ENCODE data around the gene IL34.
"Not testable (repeated sequence)": the region's sequence is repeated elsewhere in the genome, so short reads cannot be mapped to it uniquely, and the experiment has no call there.

The IL34 gene

DNA sequence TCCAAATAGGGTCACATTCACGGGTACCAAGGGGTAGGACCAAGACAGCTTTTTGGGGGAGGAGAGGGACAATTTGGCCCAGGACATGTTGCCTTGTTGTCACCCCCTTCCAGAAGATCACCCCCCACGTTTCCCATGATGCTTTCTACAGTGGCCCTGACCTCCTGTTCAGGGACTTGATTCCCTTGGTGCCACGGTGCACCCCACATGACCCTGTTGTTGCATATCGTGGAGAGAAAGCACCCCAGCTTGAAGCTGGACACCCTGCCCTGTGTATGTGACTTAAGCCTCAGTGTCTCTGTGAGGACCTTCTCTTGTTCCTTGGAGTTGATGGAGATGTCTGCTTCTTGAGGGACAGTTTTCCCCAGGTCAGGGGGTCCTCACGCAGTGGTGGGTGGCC, 12.6 kb downstream of the IL34 start:
- DNase-seq (ENCODE audit: low spot score) = no peak

DNA sequence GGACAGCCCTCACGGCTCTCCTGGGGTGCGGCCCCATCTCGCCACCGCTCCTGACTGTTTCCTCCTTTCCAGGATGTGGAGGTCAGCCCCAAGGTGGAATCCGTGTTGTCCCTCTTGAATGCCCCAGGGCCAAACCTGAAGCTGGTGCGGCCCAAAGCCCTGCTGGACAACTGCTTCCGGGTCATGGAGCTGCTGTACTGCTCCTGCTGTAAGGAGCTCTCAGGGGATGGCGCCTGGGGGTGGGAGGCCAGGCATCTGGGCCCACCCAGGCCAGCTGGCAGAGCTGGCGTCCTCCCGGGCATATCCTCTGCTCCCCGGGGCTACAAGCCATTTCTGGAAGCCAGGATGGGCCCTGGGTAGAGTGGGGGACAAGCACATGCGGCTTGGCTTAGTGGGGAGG, 13.2 kb downstream of the IL34 start:
- no peak for DNase-seq (ENCODE audit: low spot score)

DNA sequence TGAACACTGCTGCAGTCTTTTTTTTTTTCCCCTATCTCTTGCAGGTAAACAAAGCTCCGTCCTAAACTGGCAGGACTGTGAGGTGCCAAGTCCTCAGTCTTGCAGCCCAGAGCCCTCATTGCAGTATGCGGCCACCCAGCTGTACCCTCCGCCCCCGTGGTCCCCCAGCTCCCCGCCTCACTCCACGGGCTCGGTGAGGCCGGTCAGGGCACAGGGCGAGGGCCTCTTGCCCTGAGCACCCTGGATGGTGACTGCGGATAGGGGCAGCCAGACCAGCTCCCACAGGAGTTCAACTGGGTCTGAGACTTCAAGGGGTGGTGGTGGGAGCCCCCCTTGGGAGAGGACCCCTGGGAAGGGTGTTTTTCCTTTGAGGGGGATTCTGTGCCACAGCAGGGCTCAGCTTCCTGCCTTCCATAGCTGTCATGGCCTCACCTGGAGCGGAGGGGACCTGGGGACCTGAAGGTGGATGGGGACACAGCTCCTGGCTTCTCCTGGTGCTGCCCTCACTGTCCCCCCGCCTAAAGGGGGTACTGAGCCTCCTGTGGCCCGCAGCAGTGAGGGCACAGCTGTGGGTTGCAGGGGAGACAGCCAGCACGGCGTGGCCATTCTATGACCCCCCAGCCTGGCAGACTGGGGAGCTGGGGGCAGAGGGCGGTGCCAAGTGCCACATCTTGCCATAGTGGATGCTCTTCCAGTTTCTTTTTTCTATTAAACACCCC, 13.8 kb downstream of the IL34 start:
- DNase-seq (ENCODE audit: low spot score) = no peak

DNA sequence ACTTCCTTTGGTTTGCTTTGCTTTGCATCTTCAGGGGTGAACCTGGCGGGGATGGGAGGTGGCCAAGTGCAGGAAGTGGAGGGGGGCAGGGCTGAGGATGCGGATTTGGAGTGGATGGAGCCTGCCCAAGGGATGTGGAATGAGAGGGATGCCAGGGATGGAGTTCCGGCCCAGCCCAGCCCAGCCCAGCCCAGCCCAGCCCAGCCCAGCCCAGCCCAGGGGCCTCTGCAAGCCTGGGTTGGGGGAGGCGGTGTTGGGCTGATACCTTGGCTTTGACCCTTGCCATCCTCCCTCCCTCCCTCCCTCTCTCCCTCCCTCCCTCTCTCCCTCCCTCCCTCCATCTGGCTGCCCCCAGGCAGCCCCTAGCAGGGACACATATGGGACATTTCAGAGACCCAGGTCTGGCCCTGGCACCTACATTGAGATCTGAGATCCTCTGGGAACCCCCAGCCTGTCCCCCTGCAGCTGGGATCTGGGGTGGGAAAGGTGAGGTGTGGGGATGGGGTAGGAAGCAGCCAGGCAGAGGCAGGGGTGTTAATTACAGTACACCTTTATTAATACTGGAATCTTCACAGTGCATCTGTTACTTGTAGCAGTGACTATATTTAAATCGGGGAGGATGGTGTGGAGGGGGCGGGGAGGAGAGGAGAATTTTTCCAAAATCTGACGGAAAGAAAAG, 14.5 kb downstream of the IL34 start:
- DNase-seq (ENCODE audit: low spot score) = no peak

DNA sequence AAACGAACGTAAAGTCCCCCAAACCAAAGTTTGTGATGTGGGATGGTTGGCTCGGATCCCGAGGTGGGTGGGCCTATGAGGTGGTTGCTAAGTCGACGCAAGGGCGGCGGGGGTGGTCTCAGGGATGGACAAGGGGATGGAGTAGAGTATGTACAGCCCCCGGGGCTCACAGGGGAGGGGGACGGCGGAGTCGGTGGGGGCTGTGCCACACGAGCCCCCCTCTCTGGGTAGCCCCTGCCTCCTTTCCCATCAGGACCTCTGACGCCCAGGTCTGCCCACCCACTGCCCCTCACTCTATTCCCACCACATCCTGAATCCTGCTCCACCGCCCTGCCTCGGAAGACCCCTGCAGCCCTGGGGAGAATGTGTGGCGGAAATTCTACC, 15.2 kb downstream of the IL34 start:
- no peak for DNase-seq (ENCODE audit: low spot score)

DNA sequence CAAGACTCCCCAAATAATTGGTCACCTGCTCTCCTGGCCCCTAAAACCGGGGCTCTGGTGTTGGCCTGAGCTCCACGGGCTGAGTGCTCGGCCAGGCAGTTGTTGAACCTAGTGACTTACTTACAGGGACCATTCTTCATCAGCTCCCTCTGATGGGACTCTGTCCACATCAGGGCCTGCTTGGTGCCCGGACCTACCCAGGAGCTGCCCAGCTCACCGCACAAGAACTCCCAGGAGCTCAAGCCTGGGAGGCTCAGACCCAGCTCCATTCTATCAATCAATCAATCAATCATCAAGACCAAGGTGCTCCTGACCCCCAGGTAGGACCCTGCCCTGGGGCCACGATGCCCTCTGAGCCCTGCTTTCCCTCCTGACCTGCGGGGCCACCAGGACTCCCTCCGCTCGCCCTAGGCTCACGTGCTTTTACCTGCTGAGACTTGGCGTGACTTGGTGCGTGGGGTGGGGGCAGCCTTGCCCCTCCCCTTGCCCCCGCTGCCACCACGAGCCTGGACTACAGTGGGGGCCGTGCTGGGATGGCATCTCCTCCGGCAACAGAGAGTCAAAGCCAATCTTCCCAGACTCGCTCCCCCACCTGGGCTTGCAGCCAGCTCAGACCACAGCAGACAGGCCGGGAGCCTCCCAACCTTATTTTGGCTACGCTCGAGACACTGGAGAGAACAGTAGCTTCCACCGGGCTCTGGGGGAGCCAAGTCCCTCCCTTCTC, 15.7 kb downstream of the IL34 start:
- DNase-seq (ENCODE audit: low spot score) = no peak

DNA sequence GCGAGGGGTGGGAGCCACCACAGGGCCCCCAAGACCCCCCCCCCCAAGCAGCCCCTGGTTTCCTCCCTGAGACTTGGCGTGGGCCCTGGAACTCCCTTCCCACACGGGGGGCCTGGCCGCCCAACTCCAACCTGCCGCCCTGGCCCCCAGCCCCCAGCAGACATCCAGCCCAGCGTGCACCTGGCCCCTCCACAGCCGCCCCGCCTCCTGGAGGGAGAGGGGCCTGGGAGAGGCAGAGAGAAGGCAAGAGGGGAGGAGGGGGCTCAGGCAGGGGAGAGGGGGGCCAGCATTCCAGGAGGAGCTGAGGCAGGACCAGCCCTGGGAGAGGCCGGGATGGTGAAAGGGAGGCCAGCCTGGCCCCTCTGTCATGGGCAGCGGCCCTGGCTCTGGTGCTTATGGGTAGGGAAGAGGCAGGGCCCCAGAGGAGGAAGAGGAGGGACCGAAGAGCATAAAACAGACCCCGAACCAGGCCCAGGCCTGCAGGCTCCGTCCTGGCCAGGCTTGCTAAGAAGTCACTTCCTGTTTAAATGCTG, 16.7 kb downstream of the IL34 start:
- DNase-seq (ENCODE audit: low spot score) = no peak

DNA sequence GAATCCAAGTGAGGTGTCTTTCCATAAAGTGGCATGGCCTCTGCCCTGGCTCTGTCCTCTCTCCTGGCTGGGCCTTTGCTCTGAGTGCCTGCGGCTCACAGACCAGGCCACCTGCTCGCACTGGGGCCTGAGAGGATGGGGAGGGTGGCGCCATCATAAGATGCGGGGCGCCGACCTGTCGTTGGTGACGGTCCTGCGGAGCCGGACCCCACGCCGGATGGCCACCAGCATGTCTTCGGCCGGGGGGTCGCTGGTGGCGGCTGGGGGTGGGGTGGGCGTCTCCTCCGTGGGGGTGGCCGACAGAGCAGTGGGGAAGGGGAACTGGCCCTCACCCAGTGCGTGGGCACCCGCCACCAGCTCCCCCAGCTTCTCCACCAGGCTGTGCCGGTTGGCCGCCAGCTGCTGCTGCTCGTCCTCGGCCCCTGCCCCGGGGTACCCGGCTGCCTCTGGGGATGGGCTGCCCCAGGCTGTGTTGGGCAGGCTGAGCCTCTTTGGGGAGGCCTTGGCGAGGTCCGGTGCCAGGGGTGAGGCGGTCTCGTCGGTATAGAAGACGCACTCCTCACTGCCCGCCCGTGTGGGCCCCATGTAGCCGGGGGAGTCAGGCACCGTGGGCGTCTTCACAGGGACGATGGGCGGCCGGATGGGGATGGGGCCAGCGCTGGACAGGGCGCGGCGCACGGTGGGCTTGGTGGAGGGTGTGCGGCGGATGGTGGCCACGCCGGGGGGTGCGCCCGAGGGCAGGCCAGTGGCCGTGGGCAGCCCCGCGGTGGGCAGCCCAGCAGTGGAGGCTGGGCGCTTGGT, 17.4 kb downstream of the IL34 start:
- DNase-seq (ENCODE audit: low spot score) = no peak

DNA sequence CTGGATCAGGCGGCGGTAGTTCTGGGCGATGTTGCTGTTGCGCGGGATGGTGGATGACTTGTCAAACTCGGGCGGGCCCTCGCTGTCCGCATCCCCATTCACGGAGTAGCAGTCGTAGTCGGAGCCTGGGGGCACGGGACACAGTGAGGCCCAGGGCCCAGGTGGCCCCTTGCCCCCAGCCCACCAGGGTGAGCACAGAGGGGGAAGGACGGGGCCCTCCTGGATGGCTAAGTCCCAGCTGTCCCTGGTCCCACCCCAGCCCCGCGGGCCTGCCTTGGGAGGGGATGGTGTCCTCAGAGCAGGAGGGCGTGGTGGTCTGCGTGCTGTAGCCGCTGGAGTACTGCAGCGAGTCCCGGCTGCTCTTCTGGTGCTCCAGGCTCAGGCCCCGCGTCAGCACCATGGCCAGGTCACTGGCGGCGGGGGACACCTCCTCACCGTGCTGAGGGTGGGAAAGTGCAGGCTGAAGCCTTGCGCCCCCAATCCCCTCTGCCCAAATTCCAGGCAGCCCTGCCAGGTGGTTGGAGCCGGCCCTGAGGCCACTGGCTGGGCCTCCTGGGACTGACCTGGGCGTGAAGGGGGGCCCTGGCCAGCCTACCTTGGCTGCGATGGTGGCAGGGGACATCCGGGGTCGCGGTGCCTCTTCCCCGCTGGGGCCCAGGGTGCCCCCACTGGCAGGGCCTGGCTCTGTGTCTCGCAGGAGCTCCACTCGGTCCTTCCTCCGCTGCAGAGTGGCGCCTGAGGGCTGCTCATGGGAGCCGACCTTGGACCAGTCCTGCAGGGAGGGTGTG, 18.2 kb downstream of the IL34 start:
- no peak for DNase-seq (ENCODE audit: low spot score)

DNA sequence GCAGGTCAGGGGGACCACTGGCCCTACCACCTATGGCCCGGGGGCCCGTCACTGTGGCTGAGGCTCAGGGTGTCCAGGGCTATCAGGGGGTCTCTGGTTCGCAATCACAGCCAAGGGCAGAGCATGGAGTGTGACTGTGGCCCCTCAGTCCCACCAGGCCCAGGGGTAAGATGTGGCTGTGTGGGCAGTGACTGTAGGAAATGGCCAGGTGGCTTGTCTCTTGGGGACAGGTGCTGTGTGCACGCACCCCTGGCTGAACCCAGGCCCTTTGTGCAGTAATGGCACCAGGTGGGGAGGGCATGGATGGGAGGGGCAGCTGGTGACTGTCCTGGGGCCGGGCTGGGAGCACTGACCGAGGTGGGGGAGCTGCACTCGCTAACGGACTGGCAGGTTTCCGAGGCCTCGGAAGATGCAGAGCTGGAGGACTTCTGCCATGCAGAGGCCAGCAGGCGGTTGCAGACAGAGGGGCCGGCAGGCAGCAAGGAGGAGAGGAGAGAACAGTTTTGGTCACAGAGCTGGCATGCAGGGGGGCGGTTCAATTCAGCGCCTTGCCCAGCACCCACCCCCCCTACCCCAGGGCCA, 18.8 kb downstream of the IL34 start:
- DNase-seq (ENCODE audit: low spot score) = no peak

DNA sequence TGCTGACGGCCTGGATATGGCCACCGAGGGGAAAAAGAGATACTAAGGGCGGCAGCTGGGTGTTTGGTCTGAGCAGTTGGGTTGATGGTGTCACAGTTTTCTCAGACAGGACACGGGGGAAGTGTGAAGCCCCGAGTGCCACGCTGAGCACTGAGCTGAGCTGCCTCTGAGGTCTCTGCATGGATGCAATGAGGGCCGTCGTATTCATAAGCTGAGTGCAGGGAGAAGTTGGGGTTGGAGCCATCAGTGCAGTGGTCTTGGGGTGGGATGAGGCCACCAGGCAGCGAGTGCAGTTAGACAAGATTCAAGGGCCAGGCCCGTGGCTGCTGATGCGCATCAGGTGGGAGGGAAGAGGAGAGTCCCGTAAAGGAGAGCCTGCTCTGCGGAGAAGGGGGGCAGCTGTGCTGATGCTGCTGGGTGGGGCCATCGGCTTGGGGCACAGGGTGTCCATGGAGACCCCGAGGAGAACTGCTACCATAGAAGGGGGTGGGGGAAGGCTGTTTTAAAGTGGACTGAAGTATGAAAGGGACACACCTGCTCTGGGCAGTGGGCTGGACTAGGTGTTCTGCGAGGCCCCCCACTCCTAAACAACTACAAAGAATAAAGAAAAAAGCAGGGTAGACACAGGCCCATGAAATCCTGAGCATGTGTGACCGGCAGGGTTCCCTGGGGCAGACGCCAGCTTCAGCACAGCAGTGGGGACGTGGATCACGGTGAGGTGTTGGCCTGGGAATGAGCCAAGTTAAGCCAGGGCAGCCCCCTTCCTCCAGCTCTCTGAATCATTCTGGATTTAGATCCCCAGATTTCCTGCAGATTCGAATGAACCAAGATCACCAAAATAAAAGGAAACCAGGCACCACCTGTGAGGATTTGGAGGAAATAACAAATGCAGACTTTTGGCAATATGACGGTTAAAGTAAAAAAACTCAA, 19.7 kb downstream of the IL34 start:
- DNase-seq (ENCODE audit: low spot score) = no peak

DNA sequence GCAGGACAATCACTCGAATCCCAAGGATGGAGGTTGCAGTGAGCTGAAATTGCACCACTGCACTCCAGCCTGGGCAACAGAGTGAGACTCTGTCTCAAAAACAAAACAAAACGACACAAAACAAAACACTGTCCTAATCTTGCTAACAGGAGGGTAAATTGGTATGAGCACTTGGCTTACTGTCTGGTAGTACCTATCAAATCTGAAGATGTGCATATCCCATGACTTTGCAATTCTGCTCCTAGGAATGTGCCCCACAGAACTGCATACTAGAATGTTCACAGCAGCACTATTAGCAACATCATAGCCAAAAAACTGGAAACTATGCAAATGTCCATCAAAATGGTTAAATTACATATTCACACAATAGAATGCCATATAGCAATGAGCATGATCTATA, 23.8 kb downstream of the IL34 start:
- no peak for DNase-seq (ENCODE audit: low spot score)

DNA sequence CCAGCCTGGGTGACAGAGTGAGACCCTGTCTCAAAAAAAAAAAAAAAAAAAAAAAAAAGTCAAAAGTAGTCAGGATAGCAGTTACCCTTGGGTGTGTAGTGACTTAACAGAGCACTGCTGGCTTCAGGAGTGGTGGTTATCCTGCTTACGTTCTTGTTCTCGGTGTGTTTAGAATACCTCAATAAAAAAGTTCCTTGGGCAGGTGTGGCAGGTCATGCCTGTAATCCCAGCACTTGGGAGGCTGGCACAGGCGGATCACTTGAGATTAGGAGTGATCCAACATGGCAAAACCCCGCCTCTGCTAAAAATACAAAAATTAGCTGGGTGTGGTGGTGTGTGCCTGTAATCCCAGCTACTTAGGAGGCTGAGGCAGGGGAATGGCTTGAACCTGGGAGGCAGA, 24.6 kb downstream of the IL34 start:
- DNase-seq (ENCODE audit: low spot score) = not testable (repeated sequence)

DNA sequence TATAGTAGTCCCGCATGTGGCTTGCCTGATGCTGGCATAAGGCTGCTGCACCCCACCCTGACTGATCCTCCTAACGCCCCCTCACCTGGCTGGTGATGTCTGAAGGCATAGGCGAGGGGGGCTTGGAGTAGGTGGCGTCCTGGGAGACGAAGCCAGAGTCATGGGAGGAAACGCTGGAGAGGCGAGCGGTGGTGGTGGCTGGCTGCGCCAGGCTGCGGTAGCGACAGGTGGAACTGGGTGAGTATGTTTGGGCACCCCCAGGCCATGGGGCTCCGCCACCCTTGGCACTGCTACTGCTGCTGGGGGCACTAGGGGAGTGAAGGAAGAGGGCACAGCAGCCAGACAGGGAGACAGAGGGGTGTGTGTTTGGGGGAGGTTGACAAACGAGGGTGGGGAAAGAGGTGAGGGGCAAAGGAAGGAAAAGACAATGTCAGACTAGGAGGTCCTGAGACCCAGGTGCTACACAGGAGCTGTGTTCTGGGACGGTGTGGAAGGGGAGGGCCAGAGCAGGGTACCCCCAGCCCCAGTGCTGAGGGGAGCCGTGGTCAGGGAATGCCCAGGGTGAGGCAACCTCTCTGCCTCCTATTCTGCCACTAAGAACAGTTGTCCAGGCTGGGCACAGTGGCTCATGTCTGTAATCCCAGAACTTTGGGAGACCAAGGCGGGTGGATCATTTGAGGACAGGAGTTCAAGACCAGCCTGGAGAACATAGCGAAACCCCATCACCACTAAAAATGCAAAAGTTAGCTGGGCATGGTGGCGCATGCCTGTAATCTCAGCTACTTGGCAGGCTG, 28.1 kb downstream of the IL34 start:
- no peak for DNase-seq (ENCODE audit: low spot score)

DNA sequence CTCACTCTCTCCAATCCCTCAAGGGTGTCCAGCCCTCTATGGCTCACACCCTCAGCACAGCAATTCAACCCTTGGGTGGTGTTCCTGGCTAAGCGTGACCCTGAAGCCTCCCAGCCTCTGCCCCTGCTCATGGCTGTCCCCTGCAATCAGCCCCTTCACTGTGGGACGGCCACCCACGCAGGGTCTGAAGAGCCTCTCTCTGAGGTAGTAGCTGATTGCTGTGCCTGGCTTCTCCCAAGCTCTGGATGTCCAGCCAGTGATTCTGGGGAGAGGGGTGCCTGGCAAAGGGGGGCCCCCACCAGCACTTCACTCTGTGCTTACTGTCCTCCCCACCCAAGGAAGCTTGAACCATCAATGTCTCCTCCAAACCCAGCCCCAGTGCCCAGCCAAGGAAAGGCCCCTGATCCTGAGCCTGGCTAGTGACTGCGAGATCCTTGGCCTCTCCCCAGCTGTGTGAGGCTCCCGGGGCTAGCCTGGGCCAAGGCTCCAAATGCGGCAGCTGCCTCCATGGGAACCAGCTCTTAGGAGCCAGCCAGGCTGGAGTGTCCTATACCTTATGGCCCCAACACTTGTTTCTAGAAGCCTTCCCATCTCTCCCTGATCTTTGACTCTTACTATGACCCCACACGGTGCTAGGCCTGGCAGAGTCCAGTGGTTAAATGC, 29.6 kb downstream of the IL34 start:
- no peak for DNase-seq (ENCODE audit: low spot score)

DNA sequence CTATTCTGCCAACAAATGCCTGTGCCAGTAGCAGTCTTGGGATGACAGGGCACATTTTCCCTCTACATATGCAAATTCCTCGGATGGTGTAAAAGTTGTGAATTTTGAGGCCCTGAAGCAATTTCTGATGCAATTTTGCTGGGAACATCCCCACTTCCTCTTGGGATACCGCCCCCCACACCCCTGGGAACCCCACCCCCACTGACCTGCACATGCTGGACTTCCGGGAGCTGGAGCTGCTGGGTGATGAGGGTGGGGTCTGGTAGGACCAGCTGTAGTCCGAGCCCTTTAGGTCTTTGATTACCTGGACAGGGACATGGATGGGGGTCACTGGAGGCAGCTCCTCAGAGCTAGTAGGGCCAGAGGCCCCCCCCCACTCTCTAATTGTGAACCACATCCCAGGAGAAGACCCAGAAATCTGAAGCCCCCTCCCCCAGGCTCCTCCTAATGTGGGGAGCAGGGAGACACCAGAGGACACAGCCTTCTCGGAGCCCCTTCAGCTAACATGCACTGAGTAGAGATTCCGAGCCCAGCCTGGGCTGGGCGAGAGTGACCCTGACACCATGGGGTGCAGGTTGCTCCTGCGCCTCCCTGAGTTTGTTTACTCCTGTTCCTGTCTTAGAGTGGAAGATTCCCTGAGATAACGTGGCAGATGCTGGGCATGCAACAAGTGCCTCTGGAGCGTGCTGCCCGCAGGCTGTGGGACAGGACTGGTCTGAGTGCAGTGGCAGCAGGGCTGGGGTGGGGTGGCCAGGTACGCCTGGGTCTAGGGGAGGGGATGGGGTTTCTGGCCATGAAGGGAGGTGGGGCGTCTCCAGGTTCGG, 30.5 kb downstream of the IL34 start:
- no peak for DNase-seq (ENCODE audit: low spot score)

DNA sequence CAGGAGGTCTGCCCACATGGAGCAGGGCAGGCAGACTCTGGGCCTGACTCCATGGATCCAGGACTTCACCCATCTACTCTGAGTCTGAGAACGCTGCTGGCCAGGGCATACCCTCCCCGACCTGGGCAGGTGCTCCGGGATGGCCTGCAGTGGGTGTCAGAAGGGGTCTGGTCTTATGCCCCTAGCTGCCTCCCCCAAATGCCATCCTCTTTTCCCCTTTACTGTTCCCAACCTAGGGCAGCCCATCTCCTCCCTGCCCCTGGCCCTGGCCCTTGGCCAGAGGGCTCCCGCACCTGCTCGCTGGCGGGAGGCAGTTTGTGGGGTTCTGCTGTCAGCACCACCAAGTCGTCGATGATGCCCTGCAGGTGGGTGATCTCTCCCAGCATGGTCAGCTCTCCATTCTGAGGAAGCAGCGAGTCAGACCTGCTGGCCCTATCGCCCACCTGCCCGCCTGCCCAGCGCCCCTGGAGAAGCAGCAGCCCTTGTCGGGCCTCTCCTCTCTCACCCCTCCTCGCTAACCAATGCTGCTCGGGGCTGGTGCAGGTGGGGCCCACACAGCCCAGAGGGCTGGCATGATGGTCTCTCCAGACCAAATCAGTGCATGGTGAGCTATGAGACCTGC, 31.3 kb downstream of the IL34 start:
- no peak for DNase-seq (ENCODE audit: low spot score)
